ENCODE results near the gene ANO6. TPM values are rescaled to one million over a fixed set of nuclear protein-coding genes. Genes with fewer than 3 reads are reported as not detected.
"Not testable (repeated sequence)": the region's sequence is repeated elsewhere in the genome, so short reads cannot be mapped to it uniquely, and the experiment has no call there.

Gene ANO6
- total RNA-seq, 1 experiment from 2014 or later = 64.2 TPM

- DNase-seq (ENCODE audit: low read depth) = no peak
Measured at GRCh38 chr12:45304514-45305178, 88.8 kb downstream of the ANO6 start.

GRCh38 chr12:45305907-45306306 lies 90.0 kb downstream of the ANO6 start:
- no peak for DNase-seq (ENCODE audit: low read depth)

DNA sequence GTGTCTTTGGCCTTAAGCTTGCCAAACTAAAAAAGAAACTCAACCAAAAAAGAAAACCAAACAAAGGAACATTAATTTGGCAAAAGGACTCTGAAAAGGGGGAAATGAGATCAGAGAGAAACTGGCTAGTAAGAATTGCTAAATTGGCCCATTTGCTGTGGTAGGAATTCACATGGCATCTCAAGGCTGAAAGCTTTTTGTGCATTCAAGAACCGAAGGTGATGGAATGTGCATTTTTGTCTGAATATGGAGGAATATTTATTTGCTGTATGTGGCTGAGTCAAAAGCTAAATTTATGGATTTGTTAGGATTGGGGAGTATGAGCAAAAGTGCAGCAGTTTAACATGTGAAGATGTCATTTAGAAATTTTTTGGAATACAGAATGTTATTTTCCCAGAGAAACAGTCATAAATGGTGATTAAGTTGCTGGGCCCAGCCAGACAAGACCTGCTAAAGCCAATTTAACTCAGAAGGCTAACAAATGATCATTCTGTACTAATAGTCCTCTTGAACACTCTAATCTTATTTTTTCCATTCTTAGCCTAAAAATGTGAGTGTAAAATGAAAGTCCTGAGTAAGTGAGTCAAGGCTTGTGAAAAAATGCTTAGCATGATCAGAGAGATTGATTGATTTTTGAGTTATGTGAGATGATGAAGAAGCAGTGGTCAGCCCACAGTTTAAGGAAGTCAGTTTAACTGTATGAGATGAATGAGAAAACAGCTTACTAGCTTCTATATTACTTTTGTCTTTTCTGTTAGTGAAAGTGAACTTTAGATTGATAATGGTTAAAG lies 94.1 kb downstream of the ANO6 start:
- DNase-seq (ENCODE audit: low read depth) = no peak

DNA sequence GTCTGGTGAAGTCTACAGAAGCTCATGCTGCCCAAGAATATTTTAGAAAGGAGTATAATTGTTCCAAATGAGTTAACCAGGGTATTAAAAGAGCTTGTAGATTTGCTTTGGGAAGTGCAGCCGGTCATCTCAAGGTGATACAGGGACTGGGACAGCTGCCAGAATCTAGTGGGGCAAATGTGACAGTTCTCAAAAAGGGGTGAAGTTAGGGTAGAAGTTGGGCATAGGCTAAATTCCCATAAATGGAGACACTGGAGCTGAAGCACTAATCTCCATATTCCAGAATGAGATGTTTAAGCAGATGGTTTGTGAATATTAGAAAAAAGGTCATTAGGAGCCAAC lies 94.7 kb downstream of the ANO6 start:
- no peak for DNase-seq (ENCODE audit: low read depth)

GRCh38 chr12:45312012-45312411 lies 96.1 kb downstream of the ANO6 start:
- DNase-seq (ENCODE audit: low read depth) = no peak

DNA sequence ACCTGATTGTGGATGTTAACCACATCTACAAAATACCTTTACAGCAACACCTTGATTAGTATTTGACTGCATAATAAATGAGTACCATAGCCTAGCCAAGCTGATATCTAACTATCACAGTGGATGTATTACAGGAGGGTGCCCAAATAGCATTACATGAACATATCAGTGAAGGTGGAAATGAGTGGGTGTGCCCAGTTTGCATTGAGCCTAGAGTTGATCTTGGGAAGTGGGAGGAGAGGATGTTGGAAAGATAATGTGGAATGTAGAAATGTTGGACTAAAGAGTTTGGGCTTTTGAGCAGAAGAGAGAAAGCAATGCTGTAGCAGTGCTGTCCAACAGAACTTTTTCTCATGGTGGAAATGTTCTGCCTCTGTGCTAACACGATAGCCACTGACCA lies 98.9 kb downstream of the ANO6 start:
- DNase-seq (ENCODE audit: low read depth) = no peak

DNA sequence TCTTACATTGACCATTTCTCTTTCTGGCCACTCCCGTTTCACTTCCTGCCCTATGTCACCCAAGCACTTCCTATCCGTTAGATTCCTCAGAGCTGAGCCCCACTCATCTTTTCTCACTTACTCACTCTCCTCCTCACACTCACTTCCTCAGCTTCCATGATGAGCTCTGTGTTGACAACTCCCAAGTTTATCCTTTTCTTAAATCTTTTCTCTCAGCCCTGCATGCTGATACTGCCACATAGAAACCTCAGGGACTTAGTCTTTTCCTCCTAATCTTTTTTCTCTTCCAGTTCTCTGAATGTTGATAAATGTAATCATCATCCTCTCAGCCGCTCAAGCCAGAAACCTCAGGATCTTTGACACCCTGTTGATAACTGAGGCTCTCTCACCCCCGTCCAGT lies 99.6 kb downstream of the ANO6 start:
- DNase-seq (ENCODE audit: low read depth) = no peak

- not testable (repeated sequence) for DNase-seq (ENCODE audit: low read depth)
Measured at GRCh38 chr12:45317261-45317660, 101.4 kb downstream of the ANO6 start.

- DNase-seq (ENCODE audit: low read depth) = no peak
Measured at GRCh38 chr12:45322810-45323209, 106.9 kb downstream of the ANO6 start.

GRCh38 chr12:45324391-45324790 lies 108.5 kb downstream of the ANO6 start:
- DNase-seq (ENCODE audit: low read depth) = peak; percentile 67

- no peak for DNase-seq (ENCODE audit: low read depth)
Measured at GRCh38 chr12:45326358-45326975, 110.6 kb downstream of the ANO6 start.

GRCh38 chr12:45327823-45328383 lies 112.0 kb downstream of the ANO6 start:
- DNase-seq (ENCODE audit: low read depth) = peak; percentile 17

GRCh38 chr12:45329238-45329637 lies 113.3 kb downstream of the ANO6 start:
- DNase-seq (ENCODE audit: low read depth) = peak; percentile 22

GRCh38 chr12:45329702-45330101 lies 113.8 kb downstream of the ANO6 start:
- no peak for DNase-seq (ENCODE audit: low read depth)

DNA sequence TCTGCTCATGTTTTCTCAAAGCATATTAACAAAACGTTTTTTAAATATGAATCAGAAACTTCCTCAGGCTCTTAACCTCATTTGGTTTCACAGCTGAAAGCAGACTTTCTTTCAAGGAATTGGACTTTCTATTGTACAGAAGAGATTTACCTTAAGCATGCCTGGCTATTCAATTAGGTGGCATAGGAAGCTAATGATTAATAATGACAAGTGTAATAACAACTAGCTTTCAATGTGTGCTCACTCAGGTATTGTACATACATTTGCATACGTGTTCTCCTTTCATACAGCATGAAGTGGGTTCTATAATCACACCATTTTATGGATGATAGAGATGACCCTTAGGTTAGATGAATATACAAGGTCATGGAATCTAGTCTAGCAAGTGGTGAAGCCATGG lies 115.7 kb downstream of the ANO6 start:
- no peak for DNase-seq (ENCODE audit: low read depth)

GRCh38 chr12:45334396-45334795 lies 118.5 kb downstream of the ANO6 start:
- no peak for DNase-seq (ENCODE audit: low read depth)

- DNase-seq (ENCODE audit: low read depth) = peak; percentile 91
Measured at GRCh38 chr12:45336331-45336730, 120.4 kb downstream of the ANO6 start.

DNA sequence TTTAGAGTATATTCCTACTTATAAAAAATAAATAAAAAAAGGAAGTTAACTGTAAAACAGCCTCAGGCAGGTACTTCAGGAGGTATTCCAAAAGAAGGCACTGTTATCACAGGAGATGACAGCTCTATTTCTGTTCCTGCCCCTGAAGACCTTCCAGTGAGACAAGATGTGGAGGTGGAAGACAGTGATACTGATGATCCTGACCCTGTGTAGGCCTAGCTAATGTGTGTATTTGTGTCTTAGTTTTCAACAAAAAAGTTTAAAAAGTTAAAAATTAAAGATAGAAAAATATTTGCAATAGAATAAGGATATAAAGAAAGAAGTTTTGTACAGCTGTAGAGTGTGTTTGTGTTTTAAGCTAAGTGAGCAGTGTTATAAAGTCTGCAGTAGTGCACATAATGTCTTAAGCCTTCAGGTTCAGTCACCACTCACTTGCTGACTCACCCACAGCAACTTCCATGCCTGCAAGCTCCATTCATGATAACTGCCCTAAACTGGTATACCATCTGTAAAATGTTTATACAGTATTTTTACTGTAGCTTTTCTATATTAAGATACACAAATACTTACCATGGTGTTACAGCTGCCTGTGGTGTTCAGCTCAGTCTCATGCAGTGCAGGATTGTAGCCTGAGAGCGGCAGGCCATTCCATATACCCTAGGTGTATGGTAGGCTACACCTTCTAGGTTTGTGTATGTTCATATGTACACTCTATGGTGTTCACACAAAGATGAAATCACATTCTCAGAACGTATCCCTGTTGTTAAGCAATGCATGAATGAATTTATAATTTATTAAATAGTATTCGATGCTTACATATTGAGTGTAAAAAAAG lies 121.1 kb downstream of the ANO6 start:
- peak; percentile 84 for DNase-seq (ENCODE audit: low read depth)

DNA sequence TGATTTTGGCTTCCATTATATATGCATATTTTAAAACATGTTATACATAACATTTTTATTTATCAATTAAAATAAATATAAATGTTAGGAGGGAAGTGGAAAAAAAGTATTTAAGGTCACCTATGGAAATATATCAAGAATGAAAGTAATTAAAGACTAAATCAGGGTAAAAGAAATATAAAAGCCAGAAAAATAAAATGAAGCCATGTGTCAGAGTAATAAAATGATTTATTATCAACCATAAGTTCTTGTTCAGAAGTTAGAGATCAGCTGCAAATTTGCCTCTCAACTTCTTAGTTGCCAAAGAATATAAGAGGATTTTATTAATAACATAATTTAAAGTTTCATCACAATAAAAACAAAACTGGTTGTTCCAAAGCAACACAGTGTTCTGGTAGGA lies 121.9 kb downstream of the ANO6 start:
- no peak for DNase-seq (ENCODE audit: low read depth)

DNA sequence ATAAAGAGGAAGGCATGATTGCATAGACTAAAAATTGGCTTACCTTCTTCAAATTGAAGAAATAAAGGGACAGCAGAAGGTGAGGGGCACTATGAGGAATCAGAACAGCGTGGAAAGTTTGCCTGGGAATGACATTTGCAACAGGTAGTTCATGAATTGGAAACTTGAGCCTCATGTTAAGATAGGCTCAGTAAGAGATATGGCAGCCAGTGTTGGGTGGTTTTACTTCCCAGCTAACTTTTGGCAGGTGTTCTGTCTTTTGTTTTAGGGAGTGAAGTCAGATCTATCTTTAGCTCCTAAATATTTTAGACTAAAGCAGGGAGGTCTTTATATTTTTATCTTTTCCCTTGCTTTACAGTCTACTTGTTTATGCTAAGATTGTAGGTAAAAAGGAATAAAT lies 122.4 kb downstream of the ANO6 start:
- DNase-seq (ENCODE audit: low read depth) = no peak

DNA sequence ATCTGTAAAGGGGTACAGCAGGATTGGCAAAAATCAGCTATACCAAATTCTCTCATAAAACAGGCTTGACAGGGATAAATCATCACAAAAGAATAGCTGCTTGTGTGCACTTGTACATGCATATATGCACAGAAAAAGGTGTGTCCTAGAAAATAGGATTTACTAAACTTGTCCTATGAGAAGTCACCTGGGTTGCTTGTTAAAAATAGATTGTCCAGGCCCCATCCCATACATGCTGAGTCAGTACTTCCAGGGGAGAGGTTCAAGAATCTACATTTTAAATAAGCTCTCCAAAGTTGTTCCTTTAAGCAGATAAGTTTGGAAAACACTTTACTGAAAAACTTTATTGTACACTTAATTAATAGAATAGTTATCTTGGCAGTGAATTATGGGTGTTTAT lies 123.1 kb downstream of the ANO6 start:
- no peak for DNase-seq (ENCODE audit: low read depth)

DNA sequence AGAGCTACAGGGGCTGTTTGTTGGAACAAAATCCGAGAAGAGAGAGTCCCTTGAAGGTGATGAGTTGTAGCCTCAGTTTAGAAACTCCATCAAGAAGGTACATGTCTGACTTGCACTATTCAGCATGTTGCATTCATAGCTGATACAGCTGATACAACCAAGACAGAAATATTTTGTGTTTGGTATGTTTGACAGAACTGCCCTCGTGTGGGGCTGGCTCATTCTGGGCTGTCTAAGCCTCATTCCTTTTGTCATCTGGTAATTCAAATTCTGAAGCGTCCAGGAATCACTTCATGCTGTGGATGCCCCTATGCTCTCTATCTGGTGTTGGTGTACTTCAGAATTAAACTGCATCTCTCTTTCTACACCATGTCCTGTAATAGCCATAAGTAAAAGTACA lies 126.3 kb downstream of the ANO6 start:
- no peak for DNase-seq (ENCODE audit: low read depth)

Data from M059J (cell line).